Neural progenitor cell (in vitro differentiated cells): ENCODE data around the gene MED27. TPM values are rescaled to one million over a fixed set of nuclear protein-coding genes. Genes with fewer than 3 reads are reported as not detected.

ENCODE experiments used
- DNase-seq: peaks from one replicate; pipeline ENCODE4 v3.0.0-alpha.2; 2016; ENCODE audit warnings: low spot score
- H2AFZ ChIP-seq: fragments of 200-600 bp; sonication (generic); replicated peaks from 2 replicates; pipeline ENCODE4 v1.6.1; 2016; ENCODE audit warnings: antibody characterized with exemption
- H3F3A ChIP-seq: fragments of 200-600 bp; sonication (generic); 2 replicates; pipeline ENCODE4 v1.6.1; 2016; ENCODE audit warnings: antibody characterized with exemption, low read depth
- H3K27ac ChIP-seq: fragments of 200-600 bp; sonication (generic); 2 replicates; pipeline ENCODE4 v1.5.1; 2016; ENCODE audit warnings: mild to moderate bottlenecking
- H3K27me3 ChIP-seq: fragments of 200-600 bp; sonication (generic); 2 replicates; pipeline ENCODE4 v1.6.1; 2016; ENCODE audit warnings: mild to moderate bottlenecking, moderate library complexity
- H3K36me3 ChIP-seq: fragments of 200-600 bp; sonication (generic); 2 replicates; pipeline ENCODE4 v1.5.1; 2016
- H3K4me1 ChIP-seq: fragments of 200-600 bp; sonication (generic); 2 replicates; pipeline ENCODE4 v1.6.1; 2016; ENCODE audit warnings: mixed run types
- H3K4me2 ChIP-seq: fragments of 200-600 bp; sonication (generic); 2 replicates; pipeline ENCODE4 v1.6.1; 2016
- H3K4me3 ChIP-seq: fragments of 200-600 bp; sonication (generic); 2 replicates; pipeline ENCODE4 v1.5.1; 2016
- H3K79me2 ChIP-seq: fragments of 200-600 bp; sonication (generic); 2 replicates; pipeline ENCODE4 v1.6.1; 2016; ENCODE audit warnings: low read depth
- H3K9ac ChIP-seq: fragments of 200-600 bp; sonication (generic); 2 replicates; pipeline ENCODE4 v1.6.1; 2016
- H3K9me3 ChIP-seq: fragments of 200-600 bp; sonication (generic); 2 replicates; pipeline ENCODE4 v1.5.1; 2016; ENCODE audit warnings: low read depth
- H4K20me1 ChIP-seq: fragments of 200-600 bp; sonication (generic); 2 replicates; pipeline ENCODE4 v1.6.1; 2016; ENCODE audit warnings: low read depth
- H3K27ac Mint-ChIP-seq: 3 replicates; pipeline ENCODE4 v1.8.0; 2021; ENCODE audit warnings: mixed read lengths
- H3K27me3 Mint-ChIP-seq: 2 replicates; pipeline ENCODE4 v1.8.0; 2022; ENCODE audit warnings: low read depth, mild to moderate bottlenecking, inconsistent platforms, moderate library complexity, mixed read lengths; ENCODE audit not compliant: insufficient read depth
- H3K36me3 Mint-ChIP-seq: 3 replicates; pipeline ENCODE4 v1.8.0; 2021; ENCODE audit warnings: mixed read lengths
- H3K4me1 Mint-ChIP-seq: 3 replicates; pipeline ENCODE4 v1.8.0; 2021; ENCODE audit warnings: mixed read lengths
- H3K4me3 Mint-ChIP-seq: 3 replicates; pipeline ENCODE4 v1.8.0; 2021; ENCODE audit warnings: mild to moderate bottlenecking, moderate library complexity, mixed read lengths
- H3K9me3 Mint-ChIP-seq: 3 replicates; pipeline ENCODE4 v1.8.0; 2020; ENCODE audit warnings: mixed read lengths
- CTCF ChIP-seq: fragments of 200-600 bp; sonication (generic); IDR thresholded peaks from 2 replicates; pipeline ENCODE4 v1.5.1; 2017; ENCODE audit warnings: antibody characterized with exemption, mild to moderate bottlenecking
- EZH2 ChIP-seq: fragments of 200-600 bp; sonication (generic); IDR thresholded peaks from 2 replicates; pipeline ENCODE4 v1.6.1; 2017; ENCODE audit warnings: antibody characterized with exemption, mild to moderate bottlenecking, moderate library complexity
- EZH2phosphoT487 ChIP-seq: fragments of 200-600 bp; sonication (generic); IDR thresholded peaks from 2 replicates; pipeline ENCODE4 v1.6.1; 2017; ENCODE audit warnings: antibody characterized with exemption
- total RNA-seq: library from RNA; depleted of rRNA; stranded (reverse); fragments of >200 nt; gene quantifications from 2 replicates; pipeline ENCODE4 v1.2.3, GENCODE V29; 2015; ENCODE audit warnings: low replicate concordance

MED27 gene
- total RNA-seq, 1 donor from 2014 or later, result 15.1 TPM

DNA sequence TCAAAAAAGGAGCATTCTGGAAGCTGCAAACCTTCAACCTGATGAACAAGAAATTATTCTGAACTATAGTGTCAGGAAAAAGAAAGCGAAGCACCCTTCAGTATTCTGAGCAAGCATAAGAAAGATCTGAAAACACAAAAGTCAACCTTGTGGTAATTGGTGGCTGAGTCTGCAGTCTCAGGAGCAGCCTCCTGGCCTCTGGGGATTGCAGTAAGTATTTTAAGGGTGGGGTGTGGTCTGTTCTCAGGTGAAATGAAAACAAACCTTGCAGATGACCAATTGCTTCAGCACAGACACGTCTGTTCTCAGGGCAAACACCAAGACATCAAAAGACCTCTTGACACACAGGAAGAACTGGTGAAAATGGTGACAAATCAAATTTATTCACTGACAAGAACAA, 192.0 kb downstream of the MED27 start:
- Mint-ChIP-seq H3K27me3 (peaks cover 5% of the 10 kb centered on the region), H3K36me3 (peaks cover 3% of the 10 kb centered on the region), H3K4me3 (no peak overlapping the region), H3K27ac (no peak overlapping the region), H3K4me1 (peaks cover 46% of the 10 kb centered on the region), H3K9me3 (no peaks in the 10 kb centered on the region)
- Histone ChIP-seq H3F3A (no peaks in the 10 kb centered on the region), H3K36me3 (no peaks in the 10 kb centered on the region), H3K27me3 (no peaks in the 10 kb centered on the region), H3K4me2 (no peak overlapping the region), H3K27ac (no peak overlapping the region), H3K9ac (no peak overlapping the region), H3K9me3 (no peaks in the 10 kb centered on the region), H2AFZ (no peak overlapping the region), H3K79me2 (no peaks in the 10 kb centered on the region), H3K4me1 (peaks cover 22% of the 10 kb centered on the region), H4K20me1 (peaks cover 5% of the 10 kb centered on the region), H3K4me3 (no peak overlapping the region)
- DNase-seq, result no peak
- TF ChIP-seq EZH2 (no peak), CTCF (no peak), EZH2phosphoT487 (no peak)

DNA sequence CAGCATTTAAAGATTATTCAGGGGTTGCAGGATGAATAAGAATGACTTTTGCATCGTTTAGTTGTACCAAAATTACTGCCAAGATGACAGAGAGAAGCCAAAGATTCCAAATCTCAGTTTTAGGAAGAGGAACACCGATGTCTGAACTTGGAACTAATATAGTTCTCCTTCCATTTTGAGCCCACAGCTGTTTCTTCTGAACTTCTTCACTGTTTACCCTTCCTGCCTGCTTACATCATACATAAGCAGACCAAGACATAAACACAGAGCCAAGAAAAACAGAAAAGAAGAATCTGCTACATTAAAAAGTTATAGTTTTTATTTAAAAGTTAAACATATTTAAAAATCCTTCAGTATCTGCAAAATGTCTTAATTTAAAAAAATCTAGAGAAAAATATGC, 192.8 kb downstream of the MED27 start:
- H3K4me3 ChIP-seq, result no peak overlapping the region
- TF ChIP-seq EZH2 (no peak), CTCF (no peak), EZH2phosphoT487 (no peak)
- H3K27ac ChIP-seq, result no peak overlapping the region
- H3K79me2 ChIP-seq, result no peaks in the 10 kb centered on the region
- peaks cover 5% of the 10 kb centered on the region for H4K20me1 ChIP-seq
- no peak overlapping the region for H2AFZ ChIP-seq
- no peaks in the 10 kb centered on the region for H3K27me3 ChIP-seq
- DNase-seq, result no peak
- no peak overlapping the region for H3K27ac Mint-ChIP-seq
- H3K4me3 Mint-ChIP-seq, result no peak overlapping the region
- H3K36me3 ChIP-seq, result no peaks in the 10 kb centered on the region
- peaks cover 44% of the 10 kb centered on the region for H3K4me1 Mint-ChIP-seq
- H3F3A ChIP-seq, result no peaks in the 10 kb centered on the region
- peaks cover 20% of the 10 kb centered on the region for H3K4me1 ChIP-seq
- H3K4me2 ChIP-seq, result no peak overlapping the region
- peaks cover 5% of the 10 kb centered on the region for H3K27me3 Mint-ChIP-seq
- H3K9me3 ChIP-seq, result no peaks in the 10 kb centered on the region
- H3K36me3 Mint-ChIP-seq, result no peaks in the 10 kb centered on the region
- no peak overlapping the region for H3K9ac ChIP-seq
- no peaks in the 10 kb centered on the region for H3K9me3 Mint-ChIP-seq

DNA sequence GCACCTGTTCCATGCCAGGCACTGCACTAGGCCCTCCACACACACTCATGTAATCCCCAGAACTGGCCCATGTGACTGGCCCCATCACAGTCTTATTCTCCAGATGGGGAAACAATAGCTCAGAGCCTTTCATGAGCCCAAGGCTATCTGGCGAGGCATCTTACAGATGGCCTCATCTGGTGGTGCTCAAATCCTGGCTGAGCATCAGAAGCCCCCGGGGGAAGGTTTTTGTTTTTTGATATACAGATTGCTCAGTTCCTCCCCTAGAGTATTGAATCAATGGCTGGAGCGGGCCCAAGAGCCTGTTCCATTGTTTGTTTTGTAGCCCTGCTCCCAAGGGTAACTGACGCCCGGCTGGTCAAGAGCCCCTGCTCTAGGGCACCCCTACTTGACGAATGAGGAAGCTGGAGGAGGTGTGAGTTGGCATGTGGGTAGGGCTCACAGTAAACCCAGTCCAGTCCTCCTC, 194.5 kb downstream of the MED27 start:
- Mint-ChIP-seq H3K4me1 (peaks cover 49% of the 10 kb centered on the region), H3K27me3 (peaks cover 5% of the 10 kb centered on the region)

More for the DNA sequence above, 194.5 kb downstream of the MED27 start:
- H3K4me3 Mint-ChIP-seq, result no peak overlapping the region
- Histone ChIP-seq H3K4me3 (no peak overlapping the region), H3K4me1 (peaks cover 22% of the 10 kb centered on the region), H3K4me2 (no peak overlapping the region), H3K36me3 (no peaks in the 10 kb centered on the region), H3K27me3 (no peaks in the 10 kb centered on the region), H3K9me3 (no peaks in the 10 kb centered on the region), H3F3A (no peaks in the 10 kb centered on the region), H3K9ac (no peak overlapping the region), H3K79me2 (no peaks in the 10 kb centered on the region), H3K27ac (no peak overlapping the region), H4K20me1 (peaks cover 9% of the 10 kb centered on the region), H2AFZ (no peak overlapping the region)
- H3K27ac Mint-ChIP-seq, result no peak overlapping the region
- no peak for TF ChIP-seq EZH2phosphoT487
- TF ChIP-seq CTCF, result no peak
- no peak for TF ChIP-seq EZH2
- H3K36me3 Mint-ChIP-seq, result no peaks in the 10 kb centered on the region
- DNase-seq, result no peak
- no peaks in the 10 kb centered on the region for H3K9me3 Mint-ChIP-seq
